Stromal cell of bone marrow (primary cell): ENCODE data around the gene ASIC5.
"Not testable (repeated sequence)": the region's sequence is repeated elsewhere in the genome, so short reads cannot be mapped to it uniquely, and the experiment has no call there.

Experiments used
- DNase-seq: peaks from one replicate; pipeline ENCODE4 v3.0.0-alpha.2; 2012; ENCODE audit warnings: low read depth

ASIC5 gene

DNA sequence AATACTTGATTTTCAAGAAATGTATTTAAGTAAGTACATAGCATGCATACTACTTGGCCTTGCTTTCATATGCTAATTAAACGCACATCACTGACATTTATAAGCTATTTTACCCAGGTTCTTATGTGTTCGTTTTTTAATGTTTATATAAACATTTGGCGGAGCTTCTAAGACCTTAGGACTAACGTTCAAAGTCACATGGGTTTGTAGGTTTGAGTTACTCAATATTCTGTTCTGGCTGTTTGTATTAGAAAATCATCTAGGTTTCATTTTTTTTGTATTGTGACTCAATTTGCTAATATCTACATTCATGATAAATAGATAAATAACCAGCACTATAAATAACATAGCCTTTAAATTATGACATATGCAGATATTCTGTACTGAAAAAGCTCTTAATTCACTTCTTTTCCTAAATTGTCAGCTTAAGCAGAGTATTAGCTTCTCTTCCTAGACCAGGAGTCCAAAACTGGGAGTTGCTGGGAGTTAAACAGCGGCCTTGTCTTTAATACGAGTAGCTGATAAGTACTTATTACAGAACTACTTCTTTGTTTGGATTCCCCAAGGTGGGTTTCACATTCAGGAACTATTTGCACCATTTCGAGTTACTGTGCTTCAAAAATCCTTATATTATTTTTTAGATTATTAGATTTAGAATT is 65.3 kb downstream of the ASIC5 start:
- no peak for DNase-seq

DNA sequence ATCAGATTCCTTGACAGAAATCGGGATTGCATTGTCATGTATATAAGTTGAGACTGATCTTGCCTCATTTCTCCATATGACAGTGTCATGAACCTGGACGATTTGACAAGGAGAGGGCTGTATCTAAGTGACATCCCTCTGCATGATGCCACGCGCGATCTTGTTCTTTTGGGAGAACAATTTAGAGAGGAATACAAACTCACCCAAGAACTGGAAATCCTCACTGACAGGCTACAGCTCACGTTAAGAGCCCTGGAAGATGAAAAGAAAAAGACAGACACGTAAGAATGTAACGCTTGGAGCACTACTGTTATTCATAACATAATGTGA is 66.3 kb downstream of the ASIC5 start:
- DNase-seq: no peak

DNA sequence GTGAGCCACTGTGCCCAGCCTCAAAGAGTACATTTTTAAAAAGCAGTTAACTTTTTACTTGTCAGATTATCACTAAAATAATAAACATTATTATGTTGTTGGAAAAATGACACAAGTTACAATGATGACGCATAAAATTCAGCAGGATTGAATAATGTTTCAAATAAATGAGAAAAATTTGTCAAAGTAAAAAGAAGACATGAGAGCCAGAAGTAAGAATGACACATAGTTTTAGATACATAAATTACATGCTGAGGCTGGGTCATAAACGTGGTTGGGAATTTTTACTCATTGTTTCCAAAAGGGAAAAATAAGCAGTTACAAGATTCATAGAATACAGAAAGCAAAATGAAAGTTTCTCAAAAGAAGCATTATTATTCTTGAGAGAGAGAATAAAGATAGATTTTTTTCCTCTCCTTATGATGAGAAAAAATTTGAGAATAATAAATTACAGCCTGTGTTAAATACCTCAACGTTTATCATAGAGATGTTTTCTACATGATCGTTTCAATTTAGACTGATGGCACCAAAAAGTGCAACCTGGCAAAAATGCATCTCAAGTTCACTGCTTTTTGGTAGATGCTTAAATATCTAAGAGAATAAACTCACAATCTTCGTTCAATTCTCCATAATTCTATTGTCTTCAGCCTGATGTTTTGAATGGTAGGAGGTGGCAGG is 66.8 kb downstream of the ASIC5 start:
- peak; percentile 65 for DNase-seq

DNA sequence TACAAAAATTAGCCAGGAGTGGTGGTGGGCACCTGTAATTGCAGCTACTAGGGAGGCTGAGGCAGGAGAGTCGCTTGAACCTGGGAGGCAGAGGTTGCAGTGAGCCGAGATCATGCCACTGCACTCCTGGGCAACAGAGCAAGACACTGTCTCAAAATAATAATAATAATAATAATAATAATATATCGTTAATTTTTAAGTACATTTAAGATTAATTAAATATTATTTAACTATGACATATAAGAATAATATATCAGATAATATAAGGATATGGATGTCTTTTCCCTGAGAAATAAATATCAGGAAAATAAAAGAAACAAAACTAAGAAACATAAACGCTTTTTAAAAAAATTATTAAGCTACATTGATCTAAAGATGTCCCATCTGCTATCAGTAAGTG is 68.5 kb downstream of the ASIC5 start:
- not testable (repeated sequence) for DNase-seq

DNA sequence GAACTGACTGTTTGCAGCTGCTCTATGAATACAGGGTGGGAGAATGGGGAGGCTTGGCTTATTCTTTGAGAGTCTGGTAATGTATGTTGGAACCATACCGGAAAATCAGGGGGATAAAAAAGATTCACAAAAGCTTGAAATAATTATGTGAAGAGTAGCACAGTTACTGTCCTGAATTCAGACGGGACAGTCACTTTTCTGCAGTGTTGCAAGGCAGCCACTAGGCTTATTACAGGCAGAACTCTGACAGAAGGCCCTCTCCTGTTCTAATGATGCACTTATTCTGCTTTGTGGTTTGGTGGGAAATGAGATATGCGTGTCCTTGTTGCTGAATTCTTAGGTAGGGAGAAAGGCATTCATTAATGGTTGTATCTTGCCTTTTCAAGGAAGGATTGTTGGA is 70.1 kb downstream of the ASIC5 start:
- no peak for DNase-seq

DNA sequence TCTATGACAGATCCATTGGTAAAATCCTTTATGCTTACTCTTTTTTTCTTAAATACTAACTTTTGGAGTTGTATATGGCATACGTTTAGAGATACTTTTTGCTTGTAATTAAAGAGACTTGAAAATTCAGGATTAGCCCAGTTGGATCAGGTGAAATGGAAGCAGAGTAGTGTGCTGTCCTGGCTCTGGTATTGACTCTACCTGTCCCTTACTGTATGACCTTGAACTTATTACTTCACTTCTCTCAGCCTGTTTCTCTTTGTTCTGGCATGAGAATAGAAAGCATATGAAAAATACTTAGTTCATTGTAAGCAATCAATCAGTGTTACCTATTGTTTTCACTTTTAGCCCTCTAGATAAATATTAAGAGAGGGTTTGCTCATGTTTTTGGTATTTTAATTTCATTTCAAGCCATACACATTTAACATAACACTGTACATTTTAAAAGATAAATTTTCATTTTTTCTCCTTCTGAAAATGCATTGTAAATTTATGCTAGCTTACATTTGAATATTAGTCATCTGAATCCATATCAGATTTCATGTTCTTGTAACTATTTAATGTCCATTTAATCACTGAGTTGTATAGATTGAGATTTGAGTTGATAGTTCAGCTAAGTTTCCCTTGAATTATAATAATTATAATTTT is 71.4 kb downstream of the ASIC5 start:
- DNase-seq: no peak

DNA sequence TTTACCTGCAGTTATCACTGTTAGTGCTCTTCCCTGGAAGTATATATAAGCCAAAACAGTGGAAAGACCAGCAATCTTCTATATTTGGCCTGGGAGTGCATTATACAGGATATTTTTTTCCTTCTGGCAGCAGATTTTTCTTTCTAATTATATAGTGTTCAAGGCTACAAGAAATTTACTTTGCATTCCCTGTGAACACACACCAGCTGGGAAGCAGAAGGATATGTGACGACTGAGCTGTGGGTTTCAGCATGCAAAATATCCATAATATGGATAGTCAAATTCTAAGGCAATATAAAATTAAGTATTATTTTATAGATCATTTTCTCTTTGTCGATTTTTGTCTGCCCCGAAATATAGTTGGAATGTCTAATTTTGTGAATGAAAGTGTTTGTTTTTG is 76.1 kb downstream of the ASIC5 start:
- no peak for DNase-seq

DNA sequence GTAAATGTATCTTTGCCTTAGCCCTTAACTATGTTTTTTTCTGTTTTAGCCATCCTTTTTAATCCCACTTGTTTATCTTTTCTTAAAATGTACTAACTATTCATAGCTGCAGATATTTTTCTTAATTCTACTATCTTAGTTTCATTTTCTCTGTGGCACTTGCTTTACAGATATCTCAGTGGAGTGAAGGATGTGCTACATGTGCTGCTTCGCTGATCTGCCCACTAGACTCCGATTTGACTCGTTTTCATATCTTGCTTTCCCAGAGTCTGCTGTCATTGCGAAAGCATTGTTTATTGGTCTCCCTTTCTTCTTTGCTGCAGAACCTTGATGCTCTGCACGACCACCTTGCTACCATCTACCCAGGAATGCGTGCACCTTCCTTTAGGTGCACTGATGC is 76.7 kb downstream of the ASIC5 start:
- no peak for DNase-seq

DNA sequence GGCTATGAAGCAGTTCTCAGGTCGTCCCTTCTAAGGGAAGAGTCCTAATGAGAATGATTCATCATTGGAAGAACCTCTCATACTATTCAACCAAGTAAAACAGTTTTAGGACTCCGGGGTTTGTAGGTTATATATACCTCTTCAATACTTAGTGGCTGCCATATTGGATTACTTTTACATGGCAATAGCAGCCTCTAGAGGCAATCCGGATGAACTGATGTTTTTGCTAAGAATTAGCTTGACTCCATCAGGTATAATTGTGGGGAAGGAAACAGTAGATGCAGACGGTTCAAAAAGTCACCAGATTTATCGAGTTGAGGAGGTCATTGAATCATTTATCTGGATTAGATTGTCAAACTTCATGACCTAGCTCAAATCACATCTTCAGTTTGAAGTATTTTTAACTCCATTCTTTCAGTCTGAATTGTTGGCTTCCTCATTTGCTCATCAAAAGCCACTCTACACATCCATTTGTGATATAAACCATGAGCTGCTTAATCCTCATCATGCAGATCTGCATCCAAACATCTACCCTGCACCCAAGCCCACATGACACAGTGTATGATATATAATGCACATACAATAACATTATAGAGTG is 78.9 kb downstream of the ASIC5 start:
- peak; percentile 44 for DNase-seq

DNA sequence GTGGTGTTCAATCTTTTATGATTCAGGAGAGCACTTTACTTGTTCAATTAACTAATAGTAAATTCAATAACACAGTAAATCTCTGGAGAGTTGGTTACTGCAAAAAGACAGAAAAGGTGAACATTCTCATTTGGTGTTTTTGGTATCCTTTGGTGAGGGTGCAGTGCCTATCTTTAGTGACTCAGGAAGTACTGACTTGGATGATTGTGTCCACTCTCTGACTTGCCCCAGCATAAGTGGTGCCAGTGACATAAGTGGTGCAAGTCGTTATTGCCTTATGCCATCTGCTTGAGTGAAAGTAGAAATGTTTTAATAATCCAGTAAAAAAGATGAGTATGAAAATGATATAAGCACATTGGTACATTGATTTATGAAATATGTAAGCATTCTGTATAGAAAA is 80.2 kb downstream of the ASIC5 start:
- DNase-seq: no peak

DNA sequence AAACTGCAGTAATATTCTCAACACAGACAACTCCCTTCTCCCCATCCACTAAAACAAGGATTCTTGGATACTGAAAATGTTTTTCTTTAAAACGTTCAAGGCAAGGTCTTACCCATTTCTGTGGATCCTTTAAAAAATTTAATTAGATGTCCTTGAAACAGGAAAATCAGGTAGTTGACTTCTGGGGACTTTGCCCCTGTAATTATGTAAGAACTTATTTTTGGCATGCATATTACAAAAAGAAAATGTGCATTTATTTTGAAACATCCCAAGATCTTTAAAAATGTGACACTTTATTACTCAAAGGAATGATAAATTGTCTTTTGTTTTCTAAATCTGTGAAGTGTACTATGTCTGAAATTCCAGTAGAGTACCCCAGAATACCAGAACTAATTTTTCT is 81.4 kb downstream of the ASIC5 start:
- DNase-seq: no peak

DNA sequence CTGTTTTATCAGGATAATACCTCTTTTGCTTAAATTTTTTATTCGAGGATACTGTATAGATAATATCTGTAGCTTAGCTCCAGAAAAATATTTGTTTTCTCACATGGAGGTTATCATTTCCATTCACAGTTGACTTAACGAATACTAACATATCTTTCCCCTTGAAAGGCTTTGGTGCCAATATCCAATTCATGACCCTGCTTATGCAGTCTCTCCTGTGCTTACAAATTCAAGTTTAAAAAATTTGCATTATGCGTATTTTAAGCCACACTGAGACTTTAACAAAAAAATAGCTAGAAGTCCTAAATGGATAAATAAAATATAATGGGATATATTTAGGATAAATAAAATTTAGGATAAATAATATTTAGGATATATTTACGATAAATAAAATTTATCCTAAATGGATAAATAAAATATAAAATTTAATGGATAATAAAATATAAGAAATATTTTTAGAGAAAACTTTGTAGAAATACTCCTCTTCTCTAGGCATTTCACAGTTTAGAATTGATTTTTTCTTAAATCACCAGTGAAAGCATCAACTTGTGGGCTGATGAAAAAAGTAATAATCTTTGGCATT is 84.7 kb downstream of the ASIC5 start:
- DNase-seq: no peak

DNA sequence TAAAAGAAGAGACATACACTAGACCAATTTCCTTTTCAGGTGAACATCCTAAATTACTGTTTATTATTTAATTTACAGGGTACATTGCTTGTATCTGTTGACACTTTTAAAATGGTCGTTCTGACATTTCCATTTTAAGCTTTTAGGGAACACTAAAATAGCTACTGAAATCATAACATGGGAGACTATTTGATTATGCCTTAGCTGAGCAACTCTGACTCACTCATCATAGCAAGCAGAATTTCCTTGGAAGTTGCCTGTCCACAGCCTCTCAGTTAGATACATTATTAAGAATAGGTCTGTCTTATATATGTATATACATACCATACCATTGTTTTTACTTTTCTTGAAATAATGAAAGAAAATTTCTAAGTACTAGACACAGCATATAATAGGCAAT is 85.3 kb downstream of the ASIC5 start:
- peak; percentile 23 for DNase-seq
